HUES64 (cell line): Measurements from ENCODE around the gene RASSF5.

Experiments used
- H3K27ac ChIP-seq: 2 replicates; pipeline ENCODE4 v1.7.0; 2013; ENCODE audit warnings: low read depth, low read length, inconsistent platforms
- H3K27me3 ChIP-seq: 2 replicates; pipeline ENCODE4 v1.6.1; 2013; ENCODE audit warnings: mild to moderate bottlenecking, low read length; ENCODE audit not compliant: insufficient read depth
- H3K36me3 ChIP-seq: 2 replicates; pipeline ENCODE4 v1.6.1; 2013; ENCODE audit warnings: mild to moderate bottlenecking, low read length; ENCODE audit not compliant: insufficient read depth
- H3K4me1 ChIP-seq: 2 replicates; pipeline ENCODE4 v1.6.1; 2013; ENCODE audit warnings: mild to moderate bottlenecking, low read length, moderate library complexity; ENCODE audit not compliant: insufficient read depth
- H3K4me3 ChIP-seq: 2 replicates; pipeline ENCODE4 v1.5.1; 2013; ENCODE audit warnings: mild to moderate bottlenecking, low read length, moderate library complexity
- H3K9ac ChIP-seq: 2 replicates; pipeline ENCODE4 v1.6.1; 2013; ENCODE audit warnings: mild to moderate bottlenecking, low read depth, low read length
- H3K9me3 ChIP-seq: 2 replicates; pipeline ENCODE4 v1.6.1; 2013; ENCODE audit warnings: low read depth, low read length; ENCODE audit not compliant: insufficient read depth
- WGBS: fragments of 150-250, 120-280 bp; methylation state at CpG from one replicate; pipeline ENCODE4 v1.1.7; 2013; ENCODE audit warnings: missing lambda C conversion rate; 5-methylcytosine and 5-hydroxymethylcytosine counted together

The RASSF5 gene

GRCh38 chr1:206537141-206537540 lies 29.8 kb downstream of the RASSF5 start:
- 84% methylated on average over 4 of the region's 4 CpGs for WGBS
- Histone ChIP-seq H3K4me3 (no peak overlapping the region), H3K9me3 (no peaks in the 10 kb centered on the region), H3K36me3 (no peaks in the 10 kb centered on the region), H3K27ac (no peak overlapping the region), H3K4me1 (no peaks in the 10 kb centered on the region), H3K9ac (no peak overlapping the region), H3K27me3 (no peaks in the 10 kb centered on the region)

GRCh38 chr1:206538086-206538770 lies 30.9 kb downstream of the RASSF5 start:
- no peaks in the 10 kb centered on the region for H3K27me3 ChIP-seq
- no peak overlapping the region for H3K4me3 ChIP-seq
- WGBS, result 91% methylated on average over 6 of the region's 6 CpGs
- H3K9ac ChIP-seq, result no peak overlapping the region
- no peaks in the 10 kb centered on the region for H3K36me3 ChIP-seq
- no peaks in the 10 kb centered on the region for H3K4me1 ChIP-seq
- H3K27ac ChIP-seq, result no peak overlapping the region
- no peaks in the 10 kb centered on the region for H3K9me3 ChIP-seq

GRCh38 chr1:206538901-206539640 lies 31.7 kb downstream of the RASSF5 start:
- WGBS, result 98% methylated on average over 9 of the region's 10 CpGs
- H3K27me3 ChIP-seq, result no peaks in the 10 kb centered on the region
- H3K4me1 ChIP-seq, result no peaks in the 10 kb centered on the region
- H3K9ac ChIP-seq, result no peak overlapping the region
- H3K36me3 ChIP-seq, result no peaks in the 10 kb centered on the region
- no peak overlapping the region for H3K27ac ChIP-seq
- no peaks in the 10 kb centered on the region for H3K9me3 ChIP-seq
- no peak overlapping the region for H3K4me3 ChIP-seq

GRCh38 chr1:206540044-206540780 lies 32.9 kb downstream of the RASSF5 start:
- Histone ChIP-seq H3K9me3 (no peaks in the 10 kb centered on the region), H3K27me3 (no peaks in the 10 kb centered on the region), H3K4me1 (no peaks in the 10 kb centered on the region), H3K4me3 (no peak overlapping the region), H3K9ac (no peak overlapping the region), H3K27ac (no peak overlapping the region), H3K36me3 (no peaks in the 10 kb centered on the region)
- 86% methylated on average over 8 of the region's 8 CpGs for WGBS

GRCh38 chr1:206541236-206541833 lies 34.0 kb downstream of the RASSF5 start:
- Histone ChIP-seq H3K9me3 (no peaks in the 10 kb centered on the region), H3K27me3 (no peaks in the 10 kb centered on the region), H3K4me1 (no peaks in the 10 kb centered on the region), H3K36me3 (no peaks in the 10 kb centered on the region), H3K27ac (no peak overlapping the region), H3K4me3 (no peak overlapping the region), H3K9ac (no peak overlapping the region)
- 93% methylated on average over 7 of the region's 7 CpGs for WGBS

- no peak overlapping the region for H3K4me3 ChIP-seq
- no peaks in the 10 kb centered on the region for H3K9me3 ChIP-seq
- no peaks in the 10 kb centered on the region for H3K27me3 ChIP-seq
- H3K27ac ChIP-seq, result no peak overlapping the region
- no peaks in the 10 kb centered on the region for H3K4me1 ChIP-seq
- no peaks in the 10 kb centered on the region for H3K36me3 ChIP-seq
- WGBS, result 11% methylated on average over 9 of the region's 9 CpGs
- no peak overlapping the region for H3K9ac ChIP-seq
Measured at GRCh38 chr1:206544562-206545257, 37.4 kb downstream of the RASSF5 start.

- Histone ChIP-seq H3K4me1 (no peaks in the 10 kb centered on the region), H3K27ac (no peak overlapping the region)
- WGBS, result 100% methylated on average over 1 of the region's 1 CpG
Measured at GRCh38 chr1:206545351-206545750, 38.0 kb downstream of the RASSF5 start.

GRCh38 chr1:206547104-206547503 lies 39.8 kb downstream of the RASSF5 start:
- Histone ChIP-seq H3K4me1 (no peaks in the 10 kb centered on the region), H3K36me3 (no peaks in the 10 kb centered on the region)
- 66% methylated on average over 7 of the region's 7 CpGs for WGBS

More at GRCh38 chr1:206545351-206545750, 38.0 kb downstream of the RASSF5 start:
- Histone ChIP-seq H3K9me3 (no peaks in the 10 kb centered on the region), H3K36me3 (no peaks in the 10 kb centered on the region), H3K9ac (no peak overlapping the region), H3K4me3 (no peak overlapping the region), H3K27me3 (no peaks in the 10 kb centered on the region)

GRCh38 chr1:206550446-206550845 lies 43.1 kb downstream of the RASSF5 start:
- no peaks in the 10 kb centered on the region for H3K9me3 ChIP-seq
- H3K9ac ChIP-seq, result no peak overlapping the region
- H3K27ac ChIP-seq, result no peak overlapping the region
- 88% methylated on average over 1 of the region's 2 CpGs for WGBS
- 0 out of 2 replicates have a peak, but pooled peaks cover under 1% of the 10 kb centered on the region for H3K27me3 ChIP-seq
- H3K4me3 ChIP-seq, result no peak overlapping the region
- H3K36me3 ChIP-seq, result no peaks in the 10 kb centered on the region
- 0 out of 2 replicates have a peak, but pooled peaks cover 2% of the 10 kb centered on the region for H3K4me1 ChIP-seq

More at GRCh38 chr1:206547104-206547503, 39.8 kb downstream of the RASSF5 start:
- Histone ChIP-seq H3K9me3 (no peaks in the 10 kb centered on the region), H3K27ac (no peak overlapping the region), H3K27me3 (no peaks in the 10 kb centered on the region), H3K9ac (no peak overlapping the region), H3K4me3 (no peak overlapping the region)

GRCh38 chr1:206551296-206551985 lies 44.1 kb downstream of the RASSF5 start:
- H3K27ac ChIP-seq, result no peak overlapping the region
- no peaks in the 10 kb centered on the region for H3K36me3 ChIP-seq
- H3K9me3 ChIP-seq, result no peaks in the 10 kb centered on the region
- H3K9ac ChIP-seq, result no peak overlapping the region
- peaks cover 8% of the 10 kb centered on the region; the same call in 1 of the 2 replicates for H3K4me1 ChIP-seq
- WGBS, result 91% methylated on average over 9 of the region's 9 CpGs
- H3K27me3 ChIP-seq, result peaks cover 11% of the 10 kb centered on the region
- H3K4me3 ChIP-seq, result no peak overlapping the region
